Muscle of back (tissue), 11 donors: Measurements from ENCODE around the gene EIF4G3. TPM values are rescaled to one million over a fixed set of nuclear protein-coding genes. Genes with fewer than 3 reads are reported as not detected.
"Not testable (repeated sequence)": the region's sequence is repeated elsewhere in the genome, so short reads cannot be mapped to it uniquely, and the experiment has no call there.

Experiments
- DNase-seq, 3 donors: peaks; one replicate each; pipeline versions ENCODE4 v3.0.0 to v3.0.0-alpha.2; 2013
- polyA plus RNA-seq, 10 donors: library from polyadenylated mRNA; unstranded; fragments of 120-200 nt; gene quantifications; one replicate each; pipeline ENCODE4 v1.2.1, GENCODE V29; 2013; ENCODE audit not compliant: insufficient read length in 10 of 10

The EIF4G3 gene
- polyA plus RNA-seq, 10 donors, result 30.2 to 42.5 (median 35.7) TPM

GRCh38 chr1:21034725-21035628 lies 141.7 kb downstream of the EIF4G3 start:
- no peak for DNase-seq

- peak in 1 of 3 donors; percentile 36 for DNase-seq
These were observed 144.0 kb downstream of the EIF4G3 start for GRCh38 chr1:21032741-21033140.

GRCh38 chr1:21030181-21030580 lies 146.5 kb downstream of the EIF4G3 start:
- DNase-seq, result no peak

- no peak for DNase-seq
These were observed 148.1 kb downstream of the EIF4G3 start for GRCh38 chr1:21028520-21029145.

- DNase-seq, result no peak
These were observed 148.9 kb downstream of the EIF4G3 start for GRCh38 chr1:21027805-21028204.

GRCh38 chr1:21024918-21025317 lies 151.8 kb downstream of the EIF4G3 start:
- DNase-seq, result no peak

- not testable (repeated sequence) for DNase-seq
These were observed 152.4 kb downstream of the EIF4G3 start for GRCh38 chr1:21024136-21024896.

GRCh38 chr1:21022279-21023040 lies 154.2 kb downstream of the EIF4G3 start:
- DNase-seq, result peak; percentile 67 to 93 (median 80)

GRCh38 chr1:21021311-21021710 lies 155.4 kb downstream of the EIF4G3 start:
- no peak for DNase-seq

GRCh38 chr1:21020151-21020550 lies 156.5 kb downstream of the EIF4G3 start:
- DNase-seq, result no peak

- no peak for DNase-seq
These were observed 158.0 kb downstream of the EIF4G3 start for GRCh38 chr1:21018673-21019072.

GRCh38 chr1:21013510-21013909 lies 163.2 kb downstream of the EIF4G3 start:
- DNase-seq, result no peak

GRCh38 chr1:21012937-21013336 lies 163.8 kb downstream of the EIF4G3 start:
- DNase-seq, result peak; percentile 28 to 80 (median 58)

GRCh38 chr1:21007876-21008275 lies 168.8 kb downstream of the EIF4G3 start:
- DNase-seq, result no peak

GRCh38 chr1:21005466-21006239 lies 171.0 kb downstream of the EIF4G3 start:
- no peak for DNase-seq

- DNase-seq, result no peak
These were observed 173.2 kb downstream of the EIF4G3 start for GRCh38 chr1:21003281-21004045.

GRCh38 chr1:21001042-21001441 lies 175.7 kb downstream of the EIF4G3 start:
- DNase-seq, result no peak

- DNase-seq, result no peak
These were observed 176.5 kb downstream of the EIF4G3 start for GRCh38 chr1:21000245-21000594.

- DNase-seq, result no peak
These were observed 177.0 kb downstream of the EIF4G3 start for GRCh38 chr1:20999525-21000244.
